Activated CD8-positive, alpha-beta memory T cell treated with anti-CD3 and anti-CD28 coated beads for 36 hours (primary cell): ENCODE data around the gene GSTT4. TPM values are rescaled to one million over a fixed set of nuclear protein-coding genes. Genes with fewer than 3 reads are reported as not detected.
"Not testable (repeated sequence)": the region's sequence is repeated elsewhere in the genome, so short reads cannot be mapped to it uniquely, and the experiment has no call there.

ENCODE experiments used
- CTCF ChIA-PET: fragments of 350-600 bp; sonication (Branson Sonifier 250); formaldehyde crosslinking; loops from one replicate; lab custom pipeline; 2021; ENCODE audit warnings: antibody characterized with exemption; lab: Charles Lee
- POLR2A ChIA-PET: fragments of 350-600 bp; sonication (Branson Sonifier 250); formaldehyde crosslinking; loops from one replicate; lab custom pipeline; 2021; ENCODE audit warnings: antibody characterized with exemption; lab: Charles Lee
- total RNA-seq, 2 experiments: library from RNA; stranded (reverse); gene quantifications; one replicate each; pipeline ENCODE4 v1.2.3, GENCODE V29; 2021

GSTT4 gene
- total RNA-seq, 2 experiments from 2014 or later = not detected

DNA sequence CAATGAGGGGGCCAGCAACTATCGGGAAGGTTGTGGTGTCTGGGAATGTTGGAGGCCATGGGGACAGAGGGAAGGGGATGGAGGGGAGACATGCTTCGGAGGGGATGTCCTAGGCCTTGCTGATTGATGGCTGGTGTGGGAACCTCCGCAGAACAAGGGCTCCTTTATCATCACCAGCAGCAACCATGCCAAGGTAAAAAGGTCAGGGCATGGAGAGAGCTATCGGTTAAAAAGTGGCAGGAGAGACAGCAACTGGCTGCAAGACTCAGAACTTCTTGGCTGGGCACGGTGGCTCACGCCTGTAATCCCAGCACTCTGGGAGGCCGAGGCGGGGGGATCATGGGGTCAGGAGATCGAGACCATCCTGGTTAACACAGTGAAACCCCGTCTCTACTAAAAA, 3.0 kb downstream of the GSTT4 start:
- CTCF ChIA-PET = interaction anchor here (0.7 kb wide), 1 partner anchor 11 kb away, joined by 5 read pairs; no protein-coding TSS in a partner anchor
- POLR2A ChIA-PET = no interaction called here

DNA sequence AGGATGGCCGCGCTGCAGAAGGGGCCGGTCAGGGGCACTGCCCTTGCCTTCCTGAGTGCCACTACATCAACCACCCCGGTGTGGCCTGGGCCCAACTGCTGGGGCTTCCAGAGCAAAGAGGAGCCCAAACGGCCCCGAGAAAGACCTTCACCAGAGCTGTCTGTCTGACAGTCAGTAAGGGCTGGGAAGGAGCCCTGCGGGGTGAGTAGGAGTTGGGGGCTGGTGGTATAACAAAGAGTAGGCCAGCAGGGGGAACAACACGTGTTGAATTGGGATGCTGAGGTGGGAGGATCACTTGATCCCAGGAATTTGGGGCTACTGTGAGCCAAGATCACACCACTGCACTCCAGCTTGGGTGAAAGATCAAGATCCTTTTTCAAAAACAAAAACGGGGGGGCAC, 3.9 kb downstream of the GSTT4 start:
- CTCF ChIA-PET = no interaction called here
- POLR2A ChIA-PET = no interaction called here

DNA sequence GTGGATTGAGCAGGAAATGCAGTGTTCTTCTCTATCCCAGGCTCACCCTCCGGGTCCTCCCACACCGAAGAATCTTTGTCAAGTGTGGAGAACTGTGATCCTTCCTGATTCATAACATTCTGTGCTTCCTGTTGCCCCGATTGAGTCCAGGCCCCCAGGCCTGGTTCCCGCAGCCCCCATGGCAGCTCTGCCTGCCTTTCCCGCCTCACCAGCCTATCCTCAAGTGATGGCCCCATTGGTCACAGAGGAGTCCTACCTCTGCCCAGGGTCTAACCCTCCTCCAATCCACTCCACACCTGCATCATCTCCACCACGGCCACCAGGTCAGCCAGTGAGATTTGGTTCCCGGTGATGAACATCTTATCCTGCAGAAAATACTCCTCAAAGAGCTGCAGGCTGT, 5.5 kb downstream of the GSTT4 start:
- CTCF ChIA-PET, POLR2A ChIA-PET: not testable (repeated sequence)

DNA sequence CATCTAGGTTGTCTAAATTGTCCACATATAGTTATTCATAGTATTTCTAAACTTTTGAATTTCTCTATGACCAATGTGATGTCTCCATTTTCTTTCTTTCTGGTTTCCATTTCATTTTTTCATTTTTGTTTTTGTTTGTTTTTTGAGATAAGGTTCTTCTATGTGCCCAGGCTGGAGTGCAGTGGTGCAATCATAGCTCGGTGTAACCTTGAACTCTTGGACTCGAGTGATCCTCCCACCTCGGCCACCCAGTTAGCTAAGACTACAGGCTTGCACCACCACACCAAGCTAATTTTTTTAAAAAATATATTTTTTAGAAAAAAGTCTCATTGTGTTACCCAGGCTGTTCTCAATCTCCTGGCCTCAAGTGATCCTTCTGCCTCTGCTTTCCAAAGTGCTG, 8.2 kb downstream of the GSTT4 start:
- POLR2A ChIA-PET = no interaction called here
- CTCF ChIA-PET = no interaction called here

DNA sequence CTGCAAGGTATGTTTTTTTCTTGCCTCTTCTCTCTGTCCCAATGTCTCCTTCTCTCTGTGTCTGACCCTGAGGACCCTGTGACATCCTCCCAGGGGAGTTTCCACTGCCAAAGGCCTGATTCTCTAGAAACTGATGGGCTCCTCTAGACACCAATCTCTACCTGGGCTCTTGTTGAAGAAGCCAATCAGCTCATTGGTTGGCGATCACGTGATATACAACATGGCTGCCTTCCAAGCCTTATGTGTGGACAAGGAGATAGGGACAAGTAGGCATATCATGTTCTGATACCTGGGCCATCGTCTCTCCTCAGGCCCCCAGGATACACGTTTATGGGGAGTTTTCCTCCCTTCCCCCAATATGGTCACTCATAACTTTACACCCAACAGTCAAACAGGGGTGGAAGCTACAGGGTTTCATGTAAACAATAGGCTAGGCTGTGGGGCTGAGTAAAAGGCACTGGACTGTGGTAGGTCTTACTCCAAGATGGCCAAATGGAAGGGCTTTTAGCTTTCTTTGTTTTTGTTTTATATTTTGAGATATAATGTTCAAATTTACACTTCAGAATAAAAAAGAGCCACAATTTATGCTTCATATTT, 11.6 kb downstream of the GSTT4 start:
- CTCF ChIA-PET, POLR2A ChIA-PET: not testable (repeated sequence)

DNA sequence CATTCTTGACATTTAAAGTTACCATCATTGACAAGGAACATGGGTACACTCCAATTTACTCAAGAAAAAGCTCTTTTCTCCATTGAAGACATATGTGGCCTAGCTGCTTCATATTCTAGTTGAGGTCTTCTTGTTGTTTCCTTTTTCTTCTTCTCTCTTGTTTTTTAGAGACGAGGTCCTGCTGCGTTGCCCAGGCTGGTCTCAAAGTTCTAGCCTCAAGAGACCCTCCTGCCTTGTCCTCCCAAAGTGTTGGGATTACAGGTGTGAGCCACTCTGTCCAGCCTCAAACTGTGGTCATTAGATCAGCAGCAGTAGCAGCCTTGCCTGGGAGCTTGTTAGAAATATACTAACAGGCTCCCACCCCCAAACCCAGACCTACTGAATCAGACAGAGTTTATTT, 12.2 kb downstream of the GSTT4 start:
- CTCF ChIA-PET, POLR2A ChIA-PET: not testable (repeated sequence)

DNA sequence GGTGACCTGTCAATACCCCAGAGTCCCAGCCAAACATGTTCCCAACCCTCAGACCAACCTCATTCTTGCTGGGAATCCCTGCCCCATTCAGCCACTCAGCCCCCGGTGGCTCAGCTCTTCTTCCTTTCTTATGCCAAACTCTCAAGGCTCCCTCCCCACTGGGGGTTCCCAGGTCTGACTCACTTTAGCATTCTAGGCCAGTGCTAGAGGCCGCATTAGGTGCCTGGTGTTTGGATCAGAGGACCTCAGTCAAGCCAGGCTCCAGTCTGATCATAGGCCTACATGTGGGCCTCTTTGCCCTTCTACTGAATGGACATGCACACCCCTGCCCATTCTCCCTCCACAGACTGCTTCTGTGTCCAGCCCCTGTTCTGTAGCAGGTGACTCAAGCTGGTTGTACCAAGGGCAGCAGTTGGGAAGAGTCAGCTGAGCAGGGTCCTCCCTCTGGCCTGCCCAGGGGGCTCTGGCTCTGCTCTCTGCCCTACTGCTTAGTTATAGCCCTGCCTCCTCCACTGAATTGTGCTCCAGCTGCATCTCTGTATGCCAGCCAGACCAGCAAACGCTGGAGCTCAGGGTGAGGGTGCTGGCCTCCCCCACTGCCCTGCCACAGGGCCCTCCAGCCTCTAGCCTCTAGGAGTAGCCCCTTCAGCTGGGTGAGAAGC, 15.5 kb downstream of the GSTT4 start:
- POLR2A ChIA-PET, CTCF ChIA-PET: not testable (repeated sequence)

DNA sequence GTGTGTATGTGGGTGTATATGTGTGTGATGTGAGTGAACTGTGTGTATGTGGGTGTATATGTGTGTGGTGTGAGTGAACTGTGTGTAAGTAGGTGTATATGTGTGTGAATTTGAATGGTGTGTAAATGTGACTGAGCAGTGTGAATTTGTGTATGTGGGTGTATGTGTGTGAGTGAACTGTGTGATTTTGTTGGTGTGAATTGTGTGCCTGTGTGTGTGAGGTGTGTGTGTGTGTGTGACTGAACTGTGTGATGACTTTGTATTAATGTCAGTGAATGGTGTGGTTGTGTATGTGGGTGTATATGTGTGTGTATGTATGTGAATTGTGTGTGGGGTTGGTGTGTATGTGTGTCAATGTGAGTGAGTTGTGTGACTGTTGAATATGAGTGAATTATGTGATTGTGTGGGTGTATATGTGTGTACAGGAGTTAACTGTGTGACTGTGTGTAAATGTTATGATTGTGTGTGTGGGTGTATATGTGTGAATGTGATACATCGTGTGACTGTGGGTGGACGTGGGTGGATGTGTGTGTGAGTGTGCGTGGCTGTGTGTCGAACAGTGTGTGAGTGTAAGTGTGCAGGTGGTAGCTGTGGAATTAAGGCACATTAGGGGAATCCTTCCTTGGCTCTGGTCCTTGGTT, 18.6 kb downstream of the GSTT4 start:
- POLR2A ChIA-PET, CTCF ChIA-PET: not testable (repeated sequence)

DNA sequence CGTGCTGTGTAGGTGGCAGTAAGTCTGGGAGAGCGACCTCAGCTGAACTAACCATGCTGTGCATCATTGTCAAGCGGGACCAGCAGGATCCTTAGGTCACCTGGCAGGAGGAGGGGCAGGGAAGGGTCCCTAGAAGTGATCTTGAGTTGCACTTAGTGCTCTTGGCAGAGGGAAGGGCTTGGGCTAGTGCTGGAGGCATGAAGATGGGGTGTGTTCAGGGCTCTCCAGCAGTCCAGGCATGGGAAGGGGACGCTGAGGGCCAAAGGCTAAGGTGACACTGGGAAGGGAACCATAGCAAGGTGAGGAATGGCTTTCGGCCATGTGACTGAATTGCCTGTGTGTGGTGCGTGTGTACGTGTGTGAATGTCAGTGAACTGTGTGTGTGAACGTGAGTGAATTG, 19.2 kb downstream of the GSTT4 start:
- POLR2A ChIA-PET, CTCF ChIA-PET: not testable (repeated sequence)

DNA sequence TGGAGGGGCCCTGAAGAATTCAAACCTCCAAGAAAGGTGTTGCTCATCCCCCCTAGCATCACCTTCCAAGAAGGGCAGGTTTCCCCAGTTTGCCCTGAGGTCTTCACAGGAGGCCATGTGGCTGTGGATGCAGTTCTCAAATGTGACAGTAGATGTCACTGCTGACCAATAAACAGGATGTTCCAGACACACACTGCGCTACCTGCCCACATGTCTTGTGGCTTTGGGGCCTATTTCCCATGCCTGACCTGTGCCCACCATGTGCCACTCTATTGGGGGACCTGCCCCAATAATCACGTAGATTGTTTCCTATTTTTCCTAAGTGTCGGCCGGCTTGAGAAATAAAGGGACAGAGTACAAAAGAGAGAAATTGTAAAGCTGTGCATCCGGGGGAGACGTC, 20.8 kb downstream of the GSTT4 start:
- CTCF ChIA-PET = no interaction called here

DNA sequence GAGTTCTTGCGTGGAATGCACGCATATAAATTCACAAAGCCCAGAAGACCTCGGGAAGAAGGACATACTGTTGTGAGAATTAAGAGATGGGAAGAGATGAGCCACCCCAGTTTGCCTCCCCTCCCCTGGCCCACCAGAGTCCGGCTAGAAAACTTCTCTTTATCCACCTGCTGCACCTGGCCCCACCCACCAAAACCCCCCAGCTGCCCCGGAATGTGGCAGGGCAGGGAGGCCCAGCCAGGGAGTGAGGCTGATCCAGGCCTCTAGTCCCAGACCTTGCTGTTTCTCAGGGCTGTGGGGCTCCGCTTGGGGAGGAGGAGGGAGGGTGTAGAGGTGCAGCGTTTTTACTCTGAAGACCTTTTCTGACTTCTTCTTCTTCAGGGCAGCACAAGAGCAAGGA, 24.7 kb downstream of the GSTT4 start:
- CTCF ChIA-PET, POLR2A ChIA-PET: not testable (repeated sequence)

More for the DNA sequence above, 20.8 kb downstream of the GSTT4 start:
- POLR2A ChIA-PET = no interaction called here

DNA sequence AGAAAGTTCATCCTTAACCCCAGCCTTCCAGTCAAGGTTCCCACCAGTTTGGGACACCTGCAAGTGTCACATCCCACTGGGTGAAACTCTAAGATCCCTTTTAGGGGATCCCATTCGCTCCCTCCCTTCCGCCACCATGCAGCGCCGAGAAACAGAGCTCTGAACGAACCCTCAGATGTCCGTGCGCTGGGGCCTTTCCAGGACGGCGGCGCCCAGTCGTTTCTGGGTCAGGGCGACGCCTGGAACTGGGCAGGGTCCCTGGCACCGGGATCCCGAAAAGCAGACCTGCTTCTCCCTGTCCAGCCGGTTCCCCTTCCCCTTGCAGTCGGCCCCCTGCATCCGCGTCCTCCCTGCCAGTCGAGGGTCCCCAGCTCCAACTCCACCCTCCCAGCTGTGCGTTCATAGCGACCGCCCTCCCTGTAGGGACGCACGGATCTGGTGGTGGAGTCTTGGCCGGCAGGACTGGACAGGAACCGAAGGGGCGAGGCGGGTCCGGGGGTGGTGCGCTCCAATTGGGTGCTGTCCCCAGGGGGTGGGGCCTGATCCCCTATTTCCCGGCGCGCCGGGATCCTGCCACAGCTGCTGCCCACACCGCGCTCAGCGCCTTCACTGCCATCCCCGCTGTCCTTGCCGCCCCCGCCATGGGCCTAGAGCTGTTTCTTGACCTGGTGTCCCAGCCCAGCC, 25.6 kb downstream of the GSTT4 start, which contains the start of gene GSTT2:
Gene GSTT2 (plus strand): TSS at position 578 of the 684 bp plus-strand sequence.
- POLR2A ChIA-PET, CTCF ChIA-PET: not testable (repeated sequence)

DNA sequence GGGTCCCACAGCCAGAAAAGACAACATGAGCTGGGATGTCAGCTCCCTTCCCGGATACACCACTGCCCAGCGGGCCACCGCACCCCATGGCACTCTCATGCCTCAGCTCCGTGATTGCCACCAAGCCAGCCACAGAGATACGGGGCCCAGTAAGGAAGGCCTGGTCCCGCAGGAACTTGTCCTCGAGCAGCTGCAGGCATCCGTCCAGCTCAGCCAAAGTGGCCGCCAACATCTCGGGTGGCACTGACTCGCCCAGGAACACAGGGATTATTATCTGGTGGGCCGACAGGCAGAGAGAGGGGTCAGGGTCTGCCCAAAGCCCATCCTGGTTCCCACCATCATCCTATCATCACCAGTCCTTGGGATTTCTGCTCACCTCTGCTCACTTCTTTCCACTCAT, 27.9 kb downstream of the GSTT4 start:
- CTCF ChIA-PET, POLR2A ChIA-PET: not testable (repeated sequence)

DNA sequence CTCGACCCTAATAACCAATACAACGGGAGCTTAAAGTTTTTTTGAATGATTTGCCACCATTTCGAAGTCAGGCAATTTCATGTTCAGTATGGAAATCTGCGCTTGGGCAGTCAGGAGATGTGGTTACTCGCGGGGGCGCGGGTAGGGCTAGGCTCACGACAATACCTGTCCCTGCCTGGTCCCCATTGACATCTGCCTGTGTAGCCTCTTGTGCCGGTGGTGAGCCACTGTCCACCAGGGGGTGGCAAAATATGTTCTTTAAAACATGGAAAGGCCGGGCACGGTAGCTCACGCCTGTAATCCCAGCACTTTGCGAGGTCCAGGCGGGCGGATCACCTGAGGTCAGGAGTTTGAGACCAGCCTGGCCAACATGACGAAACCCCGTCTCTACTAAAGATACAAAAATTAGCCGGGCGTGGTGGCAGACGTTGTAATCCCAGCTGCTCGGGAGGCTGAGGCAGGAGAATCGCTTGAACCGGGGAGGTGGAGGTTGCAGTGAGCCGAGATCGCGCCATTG, 30.4 kb downstream of the GSTT4 start:
- CTCF ChIA-PET = not testable (repeated sequence)

DNA sequence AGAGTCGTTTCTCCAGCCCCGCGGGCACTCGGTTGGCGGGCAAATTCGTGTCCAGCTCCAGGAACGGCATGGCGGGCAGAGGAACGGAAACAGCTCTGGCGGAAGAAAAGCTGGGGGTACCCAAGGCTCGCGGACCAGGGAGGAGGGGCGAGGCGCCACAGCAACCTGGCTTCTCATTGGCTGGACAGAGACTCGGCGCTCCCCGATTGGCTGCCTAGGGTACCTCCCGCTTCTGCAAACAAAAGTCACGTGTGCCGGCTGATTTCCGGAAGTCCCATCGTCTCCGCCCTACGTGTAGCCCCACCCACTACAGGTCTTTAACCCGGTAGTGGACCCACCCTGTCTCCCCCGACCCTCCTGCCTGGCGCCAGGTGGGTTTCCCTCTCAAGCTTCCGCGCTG, 30.9 kb downstream of the GSTT4 start, which contains the start of gene DDT:
Gene DDT (minus strand): TSS at position 97 of the 400 bp plus-strand sequence. CDS start 27 bp downstream, at position 70.
- POLR2A ChIA-PET, CTCF ChIA-PET: not testable (repeated sequence)

More for the DNA sequence above, 30.4 kb downstream of the GSTT4 start:
- POLR2A ChIA-PET = not testable (repeated sequence)

DNA sequence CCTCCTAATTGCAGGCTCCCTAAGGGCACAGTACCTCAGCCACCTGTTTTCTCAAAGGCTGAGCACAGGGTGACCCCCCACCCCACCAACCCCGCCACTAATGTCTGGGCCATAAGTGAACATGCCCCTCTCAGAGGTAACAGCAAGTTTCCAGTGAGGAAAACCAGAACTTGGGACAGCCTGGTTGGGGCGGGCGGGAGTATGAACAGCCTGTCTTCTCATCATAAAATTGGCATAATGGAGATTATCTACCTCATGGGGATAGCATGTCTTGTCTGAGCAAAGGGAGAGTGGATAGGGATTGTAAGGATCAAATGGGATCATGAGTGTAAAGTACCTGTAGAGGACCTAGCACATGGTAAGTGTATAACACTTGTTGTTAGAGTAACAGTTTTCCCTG, 33.3 kb downstream of the GSTT4 start:
- POLR2A ChIA-PET, CTCF ChIA-PET: not testable (repeated sequence)

DNA sequence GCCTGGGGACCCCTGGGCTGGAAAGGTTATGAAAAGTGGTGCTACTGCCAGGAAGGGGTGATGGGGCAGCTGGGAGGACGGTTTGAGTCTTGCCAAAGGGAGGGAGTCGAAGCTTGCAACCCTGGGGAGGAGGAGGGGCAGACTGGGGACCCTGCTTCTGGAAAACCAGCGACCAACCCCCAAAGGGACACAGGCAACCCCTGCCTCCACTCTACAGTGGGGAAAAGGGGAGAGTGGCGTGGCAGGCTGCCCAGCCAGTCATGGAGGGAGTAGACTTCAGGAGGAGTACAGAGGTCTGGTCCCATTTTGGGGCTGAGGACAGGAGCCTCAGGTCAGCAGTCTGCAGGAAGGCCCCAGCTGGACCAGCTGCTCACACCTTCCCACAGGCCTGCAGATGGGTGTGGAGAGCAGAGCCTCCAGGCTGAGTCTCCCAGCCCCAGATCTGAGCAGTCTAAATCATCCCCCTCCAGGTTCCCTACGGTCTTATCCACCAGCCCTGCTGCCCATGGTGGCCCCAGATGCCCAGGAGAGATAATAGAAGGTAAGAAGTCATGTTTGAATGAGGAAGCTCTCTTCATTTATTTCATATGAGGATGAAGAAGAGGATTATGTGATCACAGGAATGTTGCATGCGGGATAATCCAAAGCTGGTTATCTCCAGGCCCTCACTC, 34.3 kb downstream of the GSTT4 start:
- CTCF ChIA-PET = no interaction called here
- POLR2A ChIA-PET = no interaction called here

DNA sequence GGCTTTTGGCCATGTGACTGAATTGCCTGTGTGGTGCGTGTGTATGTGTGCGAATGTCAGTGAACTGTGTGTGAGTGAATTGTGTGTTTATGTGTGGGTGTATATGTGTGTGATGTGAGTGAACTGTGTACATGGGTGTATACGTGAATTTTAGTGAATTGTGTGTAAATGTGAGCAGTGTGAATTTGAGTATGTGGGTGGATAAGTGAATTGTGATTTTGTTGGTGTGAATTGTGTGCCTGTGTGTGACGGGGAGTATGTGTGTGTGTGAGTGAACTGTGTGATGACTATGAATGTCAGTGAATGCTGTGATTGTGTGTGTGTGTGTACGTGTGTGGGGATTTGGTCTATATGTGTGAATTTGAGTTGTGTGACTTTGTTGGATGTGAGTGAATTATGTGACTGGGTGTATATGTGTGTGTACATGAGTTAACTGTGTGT, 35.0 kb downstream of the GSTT4 start:
- POLR2A ChIA-PET = no interaction called here

DNA sequence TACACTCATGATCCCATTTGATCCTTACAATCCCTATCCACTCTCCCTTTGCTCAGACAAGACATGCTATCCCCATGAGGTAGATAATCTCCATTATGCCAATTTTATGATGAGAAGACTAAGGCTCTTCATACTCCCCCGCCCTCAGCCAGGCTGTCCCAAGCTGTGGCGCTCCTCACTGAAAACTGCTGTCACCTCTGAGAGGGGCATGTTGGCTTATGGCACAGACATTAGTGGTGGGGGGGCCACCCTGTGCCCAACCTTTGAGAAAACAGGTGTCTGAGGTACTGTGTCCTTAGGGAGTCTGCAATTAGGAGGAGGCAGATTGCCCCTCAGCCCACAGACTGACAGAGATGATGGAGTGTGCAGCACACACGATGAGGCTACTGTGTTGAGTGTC, 36.2 kb downstream of the GSTT4 start:
- CTCF ChIA-PET = no interaction called here
- POLR2A ChIA-PET = no interaction called here

More for the DNA sequence above, 35.0 kb downstream of the GSTT4 start:
- CTCF ChIA-PET = no interaction called here
